IMR-90 (cell line): ENCODE data around the gene THRAP3. TPM values are rescaled to one million over a fixed set of nuclear protein-coding genes. Genes with fewer than 3 reads are reported as not detected.

ENCODE experiments used
- ATAC-seq: fragments of 200-7000 bp; cut with Tn5 transposase; 2 replicates; pipeline ENCODE4 v1.9.1; 2020; ENCODE audit warnings: low read depth, mild to moderate bottlenecking, moderate library complexity
- BruUV-seq: library from RNA; stranded (reverse); fragments of 400-500 nt; replicated peaks from 2 replicates; lab custom pipeline; 2021; lab: Mats Ljungman, UMichigan
- CTCF ChIA-PET: fragments of 300-600 bp; formaldehyde crosslinking; extraction: SDS; loops from one replicate; lab custom pipeline; 2021; ENCODE audit warnings: antibody characterized with exemption; lab: Yijun Ruan, JAX
- POLR2A ChIA-PET: fragments of 300-600 bp; sonication (Branson Sonifier 250); formaldehyde crosslinking; loops from one replicate; lab custom pipeline; 2022; ENCODE audit warnings: antibody characterized with exemption; ENCODE audit not compliant: unreplicated experiment; lab: Charles Lee
- DNase-seq: peaks from one replicate; pipeline ENCODE4 v3.0.0; 2013
- H2AFZ ChIP-seq: replicated peaks from 2 replicates; pipeline ENCODE3; 2013; ENCODE audit warnings: low read length, mild to moderate bottlenecking; ENCODE audit not compliant: poor library complexity
- H2AK5ac ChIP-seq: 2 replicates; pipeline ENCODE4 v1.6.1; 2013; ENCODE audit warnings: low read depth, low read length, inconsistent platforms
- H2AK9ac ChIP-seq: replicated peaks from 2 replicates; pipeline ENCODE3; 2013; ENCODE audit warnings: mild to moderate bottlenecking, low read depth, low read length, moderate library complexity; ENCODE audit not compliant: poor library complexity
- H2BK120ac ChIP-seq: 2 replicates; pipeline ENCODE4 v1.6.1; 2013; ENCODE audit warnings: low read depth, low read length, inconsistent platforms
- H2BK15ac ChIP-seq: 3 replicates; pipeline ENCODE4 v1.6.1; 2013; ENCODE audit warnings: low read depth, low read length, inconsistent platforms
- H2BK20ac ChIP-seq: 2 replicates; pipeline ENCODE4 v1.6.1; 2013; ENCODE audit warnings: low read depth, mild to moderate bottlenecking, inconsistent platforms, low read length, moderate library complexity
- H2BK5ac ChIP-seq: 2 replicates; pipeline ENCODE4 v1.6.1; 2013; ENCODE audit warnings: mild to moderate bottlenecking, low read depth, low read length, inconsistent platforms; ENCODE audit not compliant: poor library complexity, severe bottlenecking
- H3K14ac ChIP-seq: replicated peaks from 2 replicates; pipeline ENCODE4 v1.6.1; 2013; ENCODE audit warnings: low read depth, low read length, inconsistent platforms
- H3K18ac ChIP-seq: 2 replicates; pipeline ENCODE4 v1.6.1; 2013; ENCODE audit warnings: low read depth, low read length, control low read depth
- H3K23ac ChIP-seq: 2 replicates; pipeline ENCODE4 v1.6.1; 2013; ENCODE audit warnings: low read depth, low read length, inconsistent platforms
- H3K27ac ChIP-seq: 2 replicates; pipeline ENCODE4 v1.5.1; 2013; ENCODE audit warnings: mild to moderate bottlenecking, control low read depth, low read length; ENCODE audit not compliant: insufficient read depth
- H3K27me3 ChIP-seq: 2 replicates; pipeline ENCODE4 v1.6.1; 2013; ENCODE audit warnings: low read length; ENCODE audit not compliant: control insufficient read depth, insufficient read depth
- H3K36me3 ChIP-seq: 2 replicates; pipeline ENCODE4 v1.6.1; 2013; ENCODE audit warnings: low read length, mixed read lengths; ENCODE audit not compliant: control insufficient read depth, insufficient read depth
- H3K4ac ChIP-seq: 2 replicates; pipeline ENCODE4 v1.6.1; 2013; ENCODE audit warnings: low read depth, low read length, inconsistent platforms
- H3K4me1 ChIP-seq: 2 replicates; pipeline ENCODE4 v1.6.1; 2013; ENCODE audit warnings: low read length, mixed read lengths; ENCODE audit not compliant: control insufficient read depth, insufficient read depth
- H3K4me2 ChIP-seq: 2 replicates; pipeline ENCODE4 v1.6.1; 2013; ENCODE audit warnings: low read depth, mild to moderate bottlenecking, control low read depth, low read length, moderate library complexity
- H3K4me3 ChIP-seq: 2 replicates; pipeline ENCODE4 v1.5.1; 2013; ENCODE audit warnings: low read depth, mild to moderate bottlenecking, control low read depth, low read length, moderate library complexity; ENCODE audit not compliant: insufficient read depth
- H3K56ac ChIP-seq: 2 replicates; pipeline ENCODE4 v1.6.1; 2013; ENCODE audit warnings: low read length, inconsistent platforms; ENCODE audit not compliant: insufficient read depth; ENCODE audit errors: extremely low read depth
- H3K79me1 ChIP-seq, 2 experiments: 2 replicates each; pipeline ENCODE4 v1.6.1; 2013; ENCODE audit warnings: low read length in 2 of 2, inconsistent platforms in 1 of 2, low read depth in 1 of 2
- H3K9ac ChIP-seq: 2 replicates; pipeline ENCODE4 v1.6.1; 2013; ENCODE audit warnings: low read depth, low read length, control low read depth
- H3K9me1 ChIP-seq: 2 replicates; pipeline ENCODE4 v1.6.1; 2013; ENCODE audit warnings: low read length, inconsistent platforms; ENCODE audit not compliant: insufficient read depth
- H3K9me3 ChIP-seq: 2 replicates; pipeline ENCODE4 v1.6.1; 2013; ENCODE audit warnings: low read length; ENCODE audit not compliant: control insufficient read depth, insufficient read depth
- H4K20me1 ChIP-seq: 2 replicates; pipeline ENCODE4 v1.6.1; 2013; ENCODE audit warnings: low read length, inconsistent platforms; ENCODE audit not compliant: insufficient read depth
- H4K5ac ChIP-seq: 2 replicates; pipeline ENCODE4 v1.6.1; 2013; ENCODE audit warnings: mild to moderate bottlenecking, low read depth, low read length, control low read depth
- H4K8ac ChIP-seq, 2 experiments: 2 replicates each; pipeline ENCODE4 v1.6.1; 2013; ENCODE audit warnings: low read depth in 2 of 2, low read length in 2 of 2, control low read depth in 1 of 2, inconsistent platforms in 1 of 2
- H4K91ac ChIP-seq: 2 replicates; pipeline ENCODE4 v1.6.1; 2013; ENCODE audit warnings: low read depth, low read length, inconsistent platforms; ENCODE audit not compliant: insufficient read depth
- CEBPB ChIP-seq: IDR thresholded peaks from 2 replicates; pipeline ENCODE4 v1.6.1; 2012; ENCODE audit warnings: low read depth, low read length, improper control_type of control experiment
- CHD1 ChIP-seq: IDR thresholded peaks from 2 replicates; pipeline ENCODE4 v1.6.1; 2012; ENCODE audit warnings: low read depth, low read length, improper control_type of control experiment
- CTCF ChIP-seq: conservative IDR thresholded peaks from 2 replicates; pipeline ENCODE4 v1.5.1; 2012; ENCODE audit warnings: mild to moderate bottlenecking, low read depth, low read length, improper control_type of control experiment
- ELK1 ChIP-seq: fragments of 150-350 bp; IDR thresholded peaks from 2 replicates; pipeline ENCODE4 v1.6.1; 2016; ENCODE audit warnings: low read depth, mild to moderate bottlenecking, low read length, moderate library complexity, borderline replicate concordance
- FOS ChIP-seq: fragments of 150-350 bp; IDR thresholded peaks from 2 replicates; pipeline ENCODE4 v1.6.1; 2016; ENCODE audit warnings: low read depth, low read length
- MAZ ChIP-seq: IDR thresholded peaks from 2 replicates; pipeline ENCODE4 v1.6.1; 2012; ENCODE audit warnings: low read depth, mild to moderate bottlenecking, low read length, improper control_type of control experiment, moderate library complexity, borderline replicate concordance
- MXI1 ChIP-seq: IDR thresholded peaks from 2 replicates; pipeline ENCODE4 v1.6.1; 2012; ENCODE audit warnings: low read depth, mild to moderate bottlenecking, low read length, moderate library complexity, borderline replicate concordance
- NFE2L2 ChIP-seq: fragments of 150-350 bp; IDR thresholded peaks from 2 replicates; pipeline ENCODE4 v1.6.1; 2016; ENCODE audit warnings: low read depth, mild to moderate bottlenecking, low read length
- POLR2A ChIP-seq: IDR thresholded peaks from 2 replicates; pipeline ENCODE4 v1.6.1; 2012; ENCODE audit warnings: mild to moderate bottlenecking, low read depth, low read length
- RAD21 ChIP-seq: IDR thresholded peaks from 2 replicates; pipeline ENCODE4 v1.6.1; 2012; ENCODE audit warnings: low read length, improper control_type of control experiment
- RCOR1 ChIP-seq: IDR thresholded peaks from 2 replicates; pipeline ENCODE4 v1.6.1; 2012; ENCODE audit warnings: mild to moderate bottlenecking, low read length, improper control_type of control experiment; ENCODE audit not compliant: insufficient replicate concordance
- RFX5 ChIP-seq: IDR thresholded peaks from 2 replicates; pipeline ENCODE4 v1.8.0; 2012; ENCODE audit warnings: low read depth, mild to moderate bottlenecking, low read length, moderate library complexity
- SMC3 ChIP-seq: fragments of 150-350 bp; IDR thresholded peaks from 2 replicates; pipeline ENCODE4 v1.6.1; 2016; ENCODE audit warnings: low read depth, mild to moderate bottlenecking, antibody characterized with exemption, low read length, moderate library complexity
- WGBS, 2 experiments: methylation state at CpG; one replicate each; pipeline versions ENCODE4 v1.1.5 to v1.1.7; 2013; ENCODE audit warnings: missing lambda C conversion rate in 2 of 2; ENCODE audit not compliant: insufficient read length in 1 of 2; ENCODE audit errors: extremely low coverage in 2 of 2; 5-methylcytosine and 5-hydroxymethylcytosine counted together
- dilution Hi-C: fragments of 300-500 bp; cut with HindIII; formaldehyde crosslinking; loops from one replicate; pipeline ENCODE4 v1.14.3; 2018; ENCODE audit warnings: low sequenced_read_pairs; ENCODE audit not compliant: unreplicated experiment
- in situ Hi-C: fragments of 300-500 bp; cut with MboI; formaldehyde crosslinking; loops from 3 replicates; pipeline ENCODE4 v1.14.3; 2019; ENCODE audit warnings: low sequenced_read_pairs, inconsistent platforms, mixed read lengths
- intact Hi-C: fragments of 100-400 bp; cut with micrococcal nuclease; formaldehyde crosslinking; loops from 2 replicates; pipeline ENCODE4 v1.10.0; 2022
- polyA plus RNA-seq, 3 experiments: library from polyadenylated mRNA; depleted of rRNA; stranded (reverse); fragments of >200 nt; gene quantifications; 2 replicates each; pipeline ENCODE4 v1.2.3, GENCODE V29; 2012; ENCODE audit warnings: low replicate concordance in 1 of 3
- total RNA-seq: library from RNA; depleted of rRNA; stranded (reverse); fragments of >200 nt; gene quantifications from 2 replicates; pipeline ENCODE4 v1.2.3, GENCODE V29; 2012

Gene THRAP3
- total and polyA plus RNA-seq, 2 of the 4 experiments (the other 2 are of a cell fraction), result 60.6 to 66.5 TPM

- no peak for TF ChIP-seq ELK1
- no peak for TF ChIP-seq RAD21
Measured at GRCh38 chr1:36248250-36248894, 24.1 kb downstream of the THRAP3 start (continued).

GRCh38 chr1:36251794-36252481 lies 27.7 kb downstream of the THRAP3 start:
- dilution Hi-C loops (no loop called here), in situ Hi-C loops (no loop called here), intact Hi-C loops (no loop called here)
- BruUV-seq, result no TSS peak
- Histone ChIP-seq H3K79me1 (peaks cover 0 to 65% of the 10 kb centered on the region in 2 experiments; a peak in 3 of 4 replicates), H3K23ac (0 out of 2 replicates have a peak overlapping the region, but pooled peaks have one; percentile 22), H2AK5ac (no peak overlapping the region), H4K91ac (no peak overlapping the region), H3K27ac (0 out of 2 replicates have a peak overlapping the region, but pooled peaks have one; percentile 13), H3K4ac (no peak overlapping the region), H3K4me2 (no peak overlapping the region; the same call in 1 of the 2 replicates), H2BK120ac (no peak overlapping the region), H3K4me1 (peaks cover 17% of the 10 kb centered on the region), H3K9ac (no peak overlapping the region), H3K36me3 (no peaks in the 10 kb centered on the region; the same call in 1 of the 2 replicates), H4K8ac (no peak overlapping the region), H3K4me3 (no peak overlapping the region), H3K18ac (peak overlapping the region; percentile 35; the same call in 1 of the 2 replicates), H3K9me3 (no peaks in the 10 kb centered on the region), H3K14ac (no peak overlapping the region), H2BK5ac (peak overlapping the region; percentile 66), H2BK20ac (no peak overlapping the region), H4K5ac (no peak overlapping the region), H2AFZ (no peak overlapping the region), H2BK15ac (no peak overlapping the region), H3K56ac (no peak overlapping the region), H2AK9ac (no peak overlapping the region), H4K20me1 (peaks cover 92% of the 10 kb centered on the region), H3K9me1 (peaks cover 24% of the 10 kb centered on the region), H3K27me3 (no peaks in the 10 kb centered on the region)
- ATAC-seq, result peak; percentile 15; the same call in 1 of the 2 replicates
- POLR2A ChIA-PET, result no interaction called here
- CTCF ChIA-PET, result no interaction called here
- 74% methylated on average over 3 of the region's 9 CpGs; no CpG with 5 or more reads in 1 of the 2 experiments for WGBS, 2 experiments
- peak; percentile 49 for DNase-seq
- no peak for TF ChIP-seq CTCF
- TF ChIP-seq SMC3, result no peak
- no peak for TF ChIP-seq RFX5
- TF ChIP-seq NFE2L2, result no peak
- no peak for TF ChIP-seq CEBPB
- TF ChIP-seq POLR2A, result no peak
- TF ChIP-seq FOS, result no peak
- TF ChIP-seq RAD21, result no peak
- no peak for TF ChIP-seq MAZ
- no peak for TF ChIP-seq CHD1
- TF ChIP-seq MXI1, result no peak
- TF ChIP-seq RCOR1, result no peak
